Omental fat pad (tissue), 4 donors: Measurements from ENCODE around the gene POU4F2. TPM values are rescaled to one million over a fixed set of nuclear protein-coding genes. Genes with fewer than 3 reads are reported as not detected.
"Not testable (repeated sequence)": the region's sequence is repeated elsewhere in the genome, so short reads cannot be mapped to it uniquely, and the experiment has no call there.

Experiments
- ATAC-seq: fragments of 150-250 bp; one replicate; pipeline ENCODE4 v1.9.1; 2016; ENCODE audit warnings: mild to moderate bottlenecking, moderate library complexity; ENCODE audit not compliant: low FRiP score
- DNase-seq: peaks from one replicate; pipeline ENCODE4 v3.0.0-alpha.2; 2019; ENCODE audit warnings: low spot score
- CTCF ChIP-seq, 3 donors: fragments of 450-650 bp; IDR thresholded peaks; one replicate each; pipeline ENCODE4 v1.5.1; 2016 to 2017; ENCODE audit warnings: antibody characterized with exemption in 3 of 3, mild to moderate bottlenecking in 3 of 3, moderate library complexity in 2 of 3
- total RNA-seq, 4 donors: library from RNA; depleted of rRNA; stranded (reverse); fragments of >200 nt; gene quantifications; one replicate each; pipeline ENCODE4 v1.1.0, GENCODE V29; 2016

Gene POU4F2
- total RNA-seq, 4 donors from 2014 or later, result not detected

GRCh38 chr4:146650034-146650433 is 11.3 kb downstream of the POU4F2 start:
- ATAC-seq (no peak), DNase-seq (no peak)
- TF ChIP-seq CTCF (IDR thresholded peaks at IDR 0.05), result no peak

- no peak for DNase-seq
- no peak for ATAC-seq
- TF ChIP-seq CTCF (IDR thresholded peaks at IDR 0.05), result no peak
These were observed 16.2 kb downstream of the POU4F2 start for GRCh38 chr4:146654687-146655520.

DNA sequence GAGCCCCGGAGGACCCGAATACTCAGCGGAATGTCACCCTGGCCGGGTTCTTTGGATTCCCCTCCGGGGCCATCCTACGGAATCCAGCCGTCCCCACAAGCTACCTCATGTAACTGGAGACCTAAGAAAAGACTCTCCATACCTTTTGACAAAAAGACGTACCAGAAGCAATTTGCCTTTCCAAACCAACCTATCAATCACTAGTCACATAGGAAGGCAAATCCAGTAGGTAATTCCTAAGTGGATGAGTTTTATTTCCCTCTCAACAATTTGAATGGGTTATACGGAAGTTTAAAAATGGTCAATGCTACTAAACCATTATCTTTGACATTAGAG is 16.8 kb downstream of the POU4F2 start:
- ATAC-seq, result no peak
- DNase-seq, result no peak

DNA sequence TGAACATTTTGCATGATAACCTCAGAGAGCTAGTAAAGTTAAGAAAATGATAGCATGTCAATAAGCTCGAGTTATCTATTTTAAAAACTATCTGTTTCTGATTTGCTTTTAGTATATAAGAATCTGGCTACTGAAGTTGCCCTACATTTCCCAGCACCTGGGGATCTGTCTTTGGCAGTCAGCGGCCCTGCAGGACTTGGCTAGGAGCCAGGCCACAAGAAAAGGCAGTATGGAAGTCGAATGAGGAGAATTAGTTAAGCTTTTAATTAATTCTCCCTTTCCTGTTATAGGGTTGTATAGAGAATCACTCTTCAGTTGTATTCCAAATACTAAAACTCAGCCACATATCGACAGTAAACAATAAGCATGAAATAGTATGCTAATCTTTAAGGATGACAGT is 22.7 kb downstream of the POU4F2 start:
- no peak for ATAC-seq
- DNase-seq, result no peak

More for the DNA sequence above, 16.8 kb downstream of the POU4F2 start:
- TF ChIP-seq CTCF (IDR thresholded peaks at IDR 0.05), result no peak

GRCh38 chr4:146663968-146664311 is 25.2 kb downstream of the POU4F2 start:
- not testable (repeated sequence) for ATAC-seq

More for the DNA sequence above, 22.7 kb downstream of the POU4F2 start:
- TF ChIP-seq CTCF (IDR thresholded peaks at IDR 0.05), result no peak

DNA sequence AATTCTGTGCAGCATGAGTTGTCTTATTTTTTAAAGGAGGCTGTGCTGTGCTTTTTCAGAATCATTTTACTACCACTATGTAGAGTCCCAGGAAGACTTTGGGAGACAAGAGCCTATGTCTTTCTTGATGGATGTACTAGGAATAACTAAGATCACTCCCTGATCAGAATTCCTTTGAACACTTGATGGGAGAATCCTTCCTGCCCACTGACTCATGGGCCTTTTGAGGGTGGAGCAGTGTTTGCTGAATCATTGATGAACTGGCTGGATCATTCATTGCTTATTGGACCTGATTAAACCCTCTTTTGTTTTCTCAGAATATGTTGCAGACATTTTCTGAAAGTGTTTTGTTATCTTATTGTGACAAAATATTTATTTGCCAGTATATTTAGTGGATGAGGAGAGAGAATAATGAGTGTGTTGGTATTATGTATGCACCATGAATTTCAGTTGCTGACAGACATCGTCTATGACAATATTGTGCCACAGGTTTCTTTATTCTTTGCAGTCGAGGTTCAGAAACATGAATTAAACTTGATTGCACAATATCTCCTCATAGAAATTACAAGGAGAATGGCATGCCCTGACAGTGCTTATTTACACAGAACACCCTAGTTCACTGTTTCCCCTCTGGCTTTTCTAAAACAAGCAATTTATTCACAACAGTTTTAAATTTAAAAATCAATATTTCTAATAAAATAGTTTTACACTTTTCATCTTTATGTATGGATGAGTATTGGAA is 36.3 kb downstream of the POU4F2 start:
- DNase-seq, result no peak
- no peak for ATAC-seq
- TF ChIP-seq CTCF (IDR thresholded peaks at IDR 0.05), result no peak

More at GRCh38 chr4:146663968-146664311, 25.2 kb downstream of the POU4F2 start:
- not testable (repeated sequence) for DNase-seq

Other genes starting within 250 kb of the POU4F2 start
- 10 to 100 TPM in 3 of 4 donors, 1 to 10 TPM in 1; 5.9 to 17.2 (median 12.9) TPM for gene SLC10A7, start 117.0 kb upstream of the POU4F2 start, total RNA-seq